HS-27A (cell line): Measurements from ENCODE around the gene DHRS3.
"Not testable (repeated sequence)": the region's sequence is repeated elsewhere in the genome, so short reads cannot be mapped to it uniquely, and the experiment has no call there.

ENCODE experiments used
- DNase-seq: peaks from one replicate; pipeline ENCODE4 v3.0.0-alpha.2; 2012; ENCODE audit warnings: low read depth, missing footprints

The DHRS3 gene

DNA sequence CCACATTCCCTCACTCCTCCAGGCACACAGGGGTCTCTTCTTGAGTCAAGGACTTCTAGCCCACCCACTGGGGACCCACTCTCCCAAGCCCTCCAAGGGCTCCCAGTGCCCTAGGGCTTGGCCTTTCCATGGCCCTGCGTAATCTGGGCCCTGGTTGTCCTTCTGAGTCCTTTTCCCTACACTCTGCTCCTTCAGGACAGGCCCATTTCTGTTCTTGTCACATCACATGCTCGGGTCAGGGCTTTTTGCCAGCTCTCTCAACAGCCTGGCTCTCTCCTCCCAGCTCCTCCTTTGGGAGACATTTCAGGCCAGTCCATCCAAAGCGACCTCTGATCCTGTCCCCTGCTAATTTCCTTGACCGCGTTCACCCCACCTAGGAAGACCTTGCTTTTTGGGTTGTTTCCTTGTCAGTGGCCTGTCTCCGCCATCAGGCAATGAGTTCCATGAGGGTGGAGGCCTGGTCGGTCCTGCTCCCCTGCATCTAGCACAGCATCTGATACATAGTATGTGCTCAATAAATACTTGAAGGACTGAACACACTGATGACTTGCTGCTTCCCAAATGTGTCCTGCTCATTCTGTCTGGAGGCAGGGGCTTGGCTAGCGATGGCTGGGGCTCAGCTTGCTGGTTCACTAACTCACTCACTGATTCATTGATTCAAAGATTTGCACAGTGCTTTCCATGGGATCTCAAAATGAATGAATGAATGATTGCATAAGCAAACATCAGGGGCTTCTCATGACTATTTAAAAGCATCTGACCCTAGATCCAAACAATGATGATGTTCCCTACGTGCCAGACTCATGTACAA, 44.8 kb downstream of the DHRS3 start:
- DNase-seq, result no peak

- no peak for DNase-seq
Observed at GRCh38 chr1:12572522-12572921, 45.5 kb downstream of the DHRS3 start.

GRCh38 chr1:12570291-12570690, 47.7 kb downstream of the DHRS3 start:
- no peak for DNase-seq

DNA sequence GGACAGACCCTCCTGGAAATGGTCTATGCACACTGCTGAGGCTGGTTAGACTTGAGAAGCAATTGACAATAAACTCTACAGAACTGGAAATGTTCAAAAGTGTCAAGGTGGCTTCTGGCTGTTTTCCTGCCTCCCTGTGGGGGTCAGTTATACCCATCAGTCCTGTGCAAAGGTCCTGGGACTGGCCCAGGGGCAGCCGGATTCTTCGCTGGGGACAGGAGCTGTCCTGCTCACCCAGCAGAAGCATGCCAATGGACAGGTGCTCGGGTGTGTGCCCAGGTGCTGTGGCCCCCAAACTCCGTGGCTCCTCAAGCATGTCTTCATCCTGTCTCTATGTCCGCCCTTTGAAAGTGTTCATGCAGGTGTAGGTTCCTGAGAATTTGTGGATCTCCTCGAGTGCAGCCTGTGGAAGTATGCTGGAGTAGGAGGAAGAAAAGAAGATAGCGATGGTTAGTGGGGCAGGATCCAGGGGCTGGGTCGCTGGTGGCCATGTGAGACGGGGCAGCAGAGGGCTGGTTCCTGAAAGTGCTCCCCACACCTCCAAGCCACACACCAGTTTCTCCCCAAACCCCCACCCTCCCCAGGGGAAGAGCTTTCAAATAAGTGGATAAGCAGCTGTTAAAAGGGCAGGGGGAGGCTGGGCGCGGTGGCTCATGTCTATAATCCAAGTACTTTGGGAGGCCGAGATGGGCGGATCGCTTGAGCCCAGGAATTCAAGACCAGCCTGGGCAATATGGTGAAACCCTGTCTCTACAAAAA, 49.8 kb downstream of the DHRS3 start:
- no peak for DNase-seq

DNA sequence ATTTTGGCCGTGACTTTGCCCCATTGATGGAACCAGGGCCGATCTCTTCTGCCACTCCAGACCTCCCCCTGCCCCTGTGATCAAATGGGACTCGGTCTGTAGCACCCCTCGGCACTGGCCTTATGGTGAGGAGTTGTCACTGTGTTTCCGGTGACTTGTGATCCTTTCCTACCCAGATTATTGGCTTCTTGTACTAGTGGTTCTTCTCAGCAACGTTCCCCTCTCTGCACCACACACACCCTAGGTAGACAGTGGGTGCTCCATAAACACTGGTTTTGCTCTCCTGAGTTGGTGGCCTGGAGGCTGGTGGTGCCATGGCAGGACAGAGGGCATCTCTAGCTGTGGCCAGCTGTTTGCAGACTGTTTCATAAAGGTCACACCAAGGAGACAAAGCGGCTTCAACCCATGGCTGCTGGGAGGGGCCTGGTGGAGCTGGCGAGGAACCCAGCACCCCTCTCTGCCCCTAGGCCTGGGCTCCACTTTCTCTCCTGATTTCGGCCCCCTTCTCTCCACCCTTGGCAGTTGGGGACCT, 50.7 kb downstream of the DHRS3 start:
- no peak for DNase-seq

GRCh38 chr1:12566484-12567287, 51.3 kb downstream of the DHRS3 start:
- DNase-seq, result no peak

GRCh38 chr1:12565966-12566352, 52.1 kb downstream of the DHRS3 start:
- no peak for DNase-seq

- DNase-seq, result no peak
Observed at GRCh38 chr1:12565094-12565965, 52.7 kb downstream of the DHRS3 start.

DNA sequence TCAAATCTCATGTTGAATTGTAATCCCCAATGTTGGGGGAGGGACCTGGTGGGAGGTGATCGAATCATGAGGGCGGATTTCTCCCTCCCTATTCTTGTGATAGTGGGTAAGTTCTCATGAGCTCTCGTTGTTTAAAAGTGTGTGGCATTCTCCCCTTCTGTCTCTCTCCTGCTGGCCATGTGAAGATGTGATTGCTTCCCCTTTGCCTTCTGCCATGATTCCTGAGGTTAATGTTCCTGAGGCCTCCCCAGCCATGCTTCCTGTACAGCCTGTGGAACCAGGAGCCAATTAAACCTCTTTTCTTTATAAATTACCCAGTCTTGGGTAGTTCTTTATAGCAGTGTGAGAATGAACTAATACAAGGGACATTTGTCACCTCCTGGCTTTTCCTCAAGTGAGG, 53.8 kb downstream of the DHRS3 start:
- not testable (repeated sequence) for DNase-seq

DNA sequence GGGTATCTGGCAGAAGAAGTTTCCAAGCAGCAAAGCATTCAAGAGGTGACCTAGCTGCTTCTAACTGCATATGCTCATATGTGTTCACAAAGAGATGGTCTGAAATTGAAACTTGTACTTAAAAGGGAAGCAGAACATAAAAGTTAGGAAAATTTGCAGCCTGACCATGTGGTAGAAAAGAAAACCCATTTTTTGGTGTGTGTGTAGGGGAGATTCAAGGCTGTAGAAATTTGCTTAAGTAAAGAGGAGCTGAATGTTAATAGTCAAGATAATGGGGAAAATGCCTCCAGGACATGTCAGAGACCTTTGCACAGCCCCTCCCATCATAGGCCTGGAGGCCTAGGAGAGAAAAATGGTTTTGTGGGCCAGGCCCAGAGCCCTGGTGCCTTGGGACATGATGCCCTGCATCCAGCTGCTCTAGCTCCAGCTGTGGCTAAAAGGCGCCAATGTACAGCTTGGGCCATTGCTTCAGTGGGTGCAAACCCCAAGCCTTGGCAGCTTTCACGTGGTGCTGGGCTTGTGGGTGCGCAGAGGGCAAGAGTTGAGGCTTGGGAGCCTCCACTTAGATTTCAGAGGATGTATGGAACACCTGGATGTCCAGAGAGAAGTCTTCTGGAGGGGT, 54.9 kb downstream of the DHRS3 start:
- DNase-seq, result no peak

- no peak for DNase-seq
Observed at GRCh38 chr1:12561121-12561520, 56.9 kb downstream of the DHRS3 start.

DNA sequence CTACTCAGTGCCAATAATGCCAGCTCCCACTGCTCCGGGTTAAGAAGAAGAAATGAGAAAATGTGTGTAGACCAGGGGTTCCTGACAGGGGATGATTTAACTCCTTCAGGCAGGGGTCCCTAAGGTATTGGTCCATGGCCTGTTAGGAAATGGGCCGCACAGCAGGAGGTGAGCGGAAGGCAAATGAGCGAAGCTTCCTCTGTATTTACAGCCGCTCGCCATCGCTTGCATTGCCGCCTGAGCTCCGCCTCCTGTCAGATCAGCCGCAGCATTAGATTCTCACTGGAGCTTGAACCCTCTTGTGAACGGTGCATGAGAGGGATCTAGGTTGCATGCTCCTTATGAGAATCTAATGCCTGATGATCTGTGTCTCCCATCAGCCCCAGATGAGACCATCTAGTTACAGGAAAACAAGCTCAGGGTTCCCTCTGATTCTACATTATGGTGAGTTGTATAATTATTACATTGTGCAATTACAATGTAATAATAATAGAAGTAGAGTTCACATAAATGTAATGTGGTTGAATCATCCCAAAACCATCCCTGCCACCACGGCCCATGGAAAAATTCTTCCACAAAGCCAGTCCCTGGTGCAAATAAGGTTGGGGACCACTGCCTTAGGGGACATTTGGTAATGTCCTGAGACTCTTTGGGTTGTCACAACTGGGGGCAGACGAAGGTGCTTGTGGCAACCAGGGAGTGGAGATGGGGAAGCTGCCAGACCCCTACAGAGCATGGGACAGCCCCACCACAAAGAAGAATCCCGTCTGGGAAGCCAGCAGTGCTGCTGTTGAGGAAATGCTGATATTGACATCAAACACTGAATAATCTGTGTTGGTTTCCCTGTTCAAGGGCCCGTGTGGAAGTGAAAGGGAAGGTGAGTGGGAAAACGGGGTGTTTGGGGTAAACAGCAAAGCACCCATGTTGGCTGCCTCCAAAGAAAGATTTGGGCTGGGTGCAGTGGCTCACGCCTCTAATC, 60.8 kb downstream of the DHRS3 start:
- no peak for DNase-seq

DNA sequence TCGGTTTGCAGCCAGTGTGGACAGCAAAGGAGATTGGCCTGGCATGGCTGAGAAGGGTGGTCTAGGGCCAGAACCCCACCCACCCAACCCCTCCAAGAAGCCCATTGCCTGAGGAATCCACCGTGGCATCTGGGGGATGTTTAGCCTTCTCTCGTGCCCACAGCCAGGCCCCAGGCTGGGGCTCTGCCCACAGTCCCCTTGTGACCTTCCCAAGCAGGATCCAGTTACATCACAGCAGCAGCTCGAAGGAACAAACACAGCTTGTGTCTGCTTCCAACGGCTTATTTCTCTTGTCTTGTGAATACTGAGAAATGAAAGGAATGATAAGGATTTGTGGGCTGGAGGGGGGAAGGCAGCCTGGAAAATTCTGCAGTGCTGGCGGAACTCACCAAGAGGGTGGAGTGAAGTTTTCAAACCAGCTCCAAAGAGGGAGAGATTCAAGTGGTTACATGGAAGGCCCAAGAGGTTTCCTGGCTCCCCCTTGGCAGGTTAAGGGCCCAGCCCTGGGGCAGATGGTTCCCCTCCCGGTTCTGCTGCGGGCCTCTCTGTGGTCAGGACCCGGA, 61.6 kb downstream of the DHRS3 start:
- DNase-seq, result peak; percentile 79

DNA sequence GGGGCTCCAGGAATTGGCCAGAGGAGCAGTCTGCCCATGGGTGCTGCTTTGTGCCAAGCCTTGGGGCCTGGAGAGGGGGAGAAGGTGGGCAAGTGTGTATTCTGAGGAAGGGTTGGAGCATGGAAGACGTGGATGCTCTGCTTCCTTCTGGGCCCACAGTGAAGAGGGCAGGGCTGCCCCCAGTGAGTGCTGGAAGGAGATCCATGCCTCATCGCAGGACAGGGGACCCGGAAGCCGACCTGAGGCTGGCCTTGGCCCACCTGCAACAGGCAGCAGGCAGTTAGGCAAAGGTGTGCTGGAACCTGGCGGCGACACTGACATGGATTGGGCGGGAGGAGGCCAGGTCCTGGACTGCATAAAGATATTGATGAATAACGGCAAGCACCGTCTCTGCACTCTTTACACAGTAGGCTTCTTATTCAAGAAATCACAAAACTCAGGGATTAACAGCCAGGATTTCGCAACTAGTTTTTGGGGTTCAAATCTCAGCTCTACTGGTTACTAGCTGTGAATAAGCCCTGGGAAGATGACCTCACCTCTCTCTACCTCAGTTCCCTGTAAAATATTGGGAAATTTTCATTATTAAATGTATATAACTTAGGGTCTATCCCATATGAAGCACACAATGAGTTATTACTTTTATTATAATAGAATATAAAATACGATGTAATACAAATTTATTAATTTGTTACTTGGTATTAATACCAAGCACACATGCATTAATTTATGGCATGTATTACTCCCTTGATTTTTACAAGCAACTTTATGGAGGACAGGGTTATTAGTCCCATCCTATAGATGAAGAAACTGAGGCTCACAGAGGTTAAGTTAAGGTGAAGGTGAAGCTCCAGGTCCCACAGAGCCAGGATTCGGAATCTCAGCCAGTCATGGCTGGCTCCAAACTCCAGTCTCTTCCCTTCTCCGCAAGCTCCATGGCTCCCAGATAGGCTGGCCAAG, 62.3 kb downstream of the DHRS3 start:
- no peak for DNase-seq

DNA sequence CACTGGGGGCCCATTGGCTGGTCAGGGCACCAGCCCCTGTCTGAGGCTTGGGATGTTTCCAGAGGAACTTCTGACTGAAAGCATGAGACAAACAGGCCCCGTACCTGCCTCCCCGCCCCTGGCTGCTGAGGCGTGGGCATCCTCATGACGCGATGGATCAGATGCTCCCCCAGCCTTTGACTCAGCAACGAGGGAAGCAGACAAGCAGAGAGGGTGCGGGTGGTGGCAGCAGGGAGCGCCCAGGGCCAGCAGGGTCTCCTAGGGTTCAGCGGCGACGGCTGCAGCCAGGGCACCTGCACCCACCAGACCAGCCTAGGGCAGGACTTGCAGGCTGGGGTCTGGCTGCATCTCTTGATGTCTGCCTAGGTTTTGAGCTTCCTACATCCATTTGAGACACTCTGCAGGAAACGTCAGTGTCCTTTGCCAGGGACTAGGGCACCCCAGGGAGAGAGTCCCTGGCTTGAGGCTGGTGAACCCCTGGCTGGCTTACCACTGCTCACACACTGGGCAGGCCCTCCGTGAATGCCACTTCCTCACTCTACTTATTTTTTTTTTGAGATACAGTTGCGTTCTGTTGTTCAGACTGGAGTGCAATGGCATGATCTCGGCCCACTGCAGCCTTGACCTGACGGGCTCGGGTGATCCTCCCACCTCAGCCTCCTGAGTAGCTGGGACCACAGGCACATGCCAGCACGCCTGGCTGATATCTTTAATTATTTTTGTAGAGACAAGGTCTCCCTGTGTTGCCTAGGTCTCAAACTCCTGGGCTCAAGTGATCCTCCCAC, 63.3 kb downstream of the DHRS3 start:
- no peak for DNase-seq

GRCh38 chr1:12553963-12554362, 64.0 kb downstream of the DHRS3 start:
- no peak for DNase-seq
